Naive B cell (primary cell): Measurements from ENCODE around the gene FOXO6. TPM values are rescaled to one million over a fixed set of nuclear protein-coding genes. Genes with fewer than 3 reads are reported as not detected.

Source experiments
- ATAC-seq, 2 donors: fragments of 150-1000 bp; cut with Tn5 transposase; 2 replicates each; pipeline ENCODE4 v1.10.0; 2021; ENCODE audit warnings: low read depth in 2 of 2, mild to moderate bottlenecking in 2 of 2, moderate library complexity in 2 of 2
- DNase-seq: peaks from one replicate; pipeline ENCODE4 v3.0.0; 2022
- H3K27ac Mint-ChIP-seq, 6 donors: one replicate each; pipeline ENCODE4 v1.8.0; 2020 to 2022; ENCODE audit warnings: mild to moderate bottlenecking in 6 of 6, mixed read lengths in 6 of 6, moderate library complexity in 5 of 6, inconsistent platforms in 2 of 6
- H3K27me3 Mint-ChIP-seq, 3 donors: one replicate each; pipeline ENCODE4 v1.8.0; 2021 to 2022; ENCODE audit warnings: mixed read lengths in 3 of 3, mild to moderate bottlenecking in 1 of 3
- H3K36me3 Mint-ChIP-seq, 2 donors: one replicate each; pipeline ENCODE4 v1.8.0; 2020 to 2022; ENCODE audit warnings: mixed read lengths in 2 of 2, inconsistent platforms in 1 of 2, mild to moderate bottlenecking in 1 of 2
- H3K4me1 Mint-ChIP-seq, 3 donors: one replicate each; pipeline ENCODE4 v1.8.0; 2020 to 2022; ENCODE audit warnings: mixed read lengths in 3 of 3, inconsistent platforms in 1 of 3, mild to moderate bottlenecking in 1 of 3, moderate library complexity in 1 of 3
- H3K4me3 Mint-ChIP-seq, 8 donors: one replicate each; pipeline ENCODE4 v1.8.0; 2020 to 2022; ENCODE audit warnings: mild to moderate bottlenecking in 8 of 8, mixed read lengths in 8 of 8, moderate library complexity in 8 of 8, inconsistent platforms in 2 of 8
- H3K9me3 Mint-ChIP-seq, 7 donors: one replicate each; pipeline ENCODE4 v1.8.0; 2020 to 2022; ENCODE audit warnings: mixed read lengths in 7 of 7, mild to moderate bottlenecking in 5 of 7, inconsistent platforms in 2 of 7, moderate library complexity in 1 of 7
- polyA plus RNA-seq, 6 donors: library from polyadenylated mRNA; unstranded; fragments of 300-500 nt; fragmentation: Illumina TruSeq; gene quantifications; one replicate each; pipeline ENCODE4 v1.2.3, GENCODE V29; 2021; ENCODE audit warnings: low read depth in 6 of 6

The FOXO6 gene
- polyA plus RNA-seq, 6 donors from 2014 or later, result 0.21 TPM; not detected in 5

DNA sequence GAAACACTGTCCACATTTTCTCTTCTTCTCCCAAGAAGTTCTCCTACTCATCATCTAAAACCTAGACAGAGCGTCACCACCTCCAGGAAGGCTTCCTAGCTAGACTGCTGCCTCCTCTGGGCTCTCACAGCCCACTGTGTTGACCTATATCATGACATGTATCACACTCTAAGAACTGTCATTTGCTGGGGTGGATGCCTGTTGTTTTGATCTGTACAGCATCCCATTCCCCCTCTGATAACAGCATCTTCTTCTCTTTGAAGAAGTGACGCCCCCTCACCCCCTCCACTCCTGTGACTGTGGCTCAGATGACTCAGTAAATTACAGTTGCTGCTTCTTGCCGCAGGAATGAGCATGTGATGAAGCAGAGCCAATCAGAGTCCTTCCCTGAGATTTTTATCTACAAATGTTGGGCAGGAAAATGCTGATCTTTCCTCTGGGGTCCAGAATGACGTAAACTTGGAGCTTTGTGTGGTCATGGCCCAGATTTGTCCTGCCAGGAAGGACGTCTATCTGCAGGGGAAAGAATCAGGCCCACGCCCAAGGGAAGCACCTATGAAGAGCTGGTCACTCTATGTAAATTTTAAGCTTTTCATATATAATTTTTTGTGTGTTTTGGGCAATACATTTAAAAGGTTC is 28.0 kb upstream of the FOXO6 start:
- peaks cover 0 to 27% (median 23%) of the 10 kb centered on the region in 3 donors for H3K27me3 Mint-ChIP-seq
- peaks cover 6 to 31% (median 14%) of the 10 kb centered on the region in 7 donors for H3K9me3 Mint-ChIP-seq
- DNase-seq (no peak), ATAC-seq (no peak)
- no peaks in the 10 kb centered on the region for H3K4me1 Mint-ChIP-seq
- H3K4me3 Mint-ChIP-seq, result no peak overlapping the region
- H3K36me3 Mint-ChIP-seq, result peaks cover 0 to 5% of the 10 kb centered on the region in 2 donors
- H3K27ac Mint-ChIP-seq, result no peak overlapping the region

DNA sequence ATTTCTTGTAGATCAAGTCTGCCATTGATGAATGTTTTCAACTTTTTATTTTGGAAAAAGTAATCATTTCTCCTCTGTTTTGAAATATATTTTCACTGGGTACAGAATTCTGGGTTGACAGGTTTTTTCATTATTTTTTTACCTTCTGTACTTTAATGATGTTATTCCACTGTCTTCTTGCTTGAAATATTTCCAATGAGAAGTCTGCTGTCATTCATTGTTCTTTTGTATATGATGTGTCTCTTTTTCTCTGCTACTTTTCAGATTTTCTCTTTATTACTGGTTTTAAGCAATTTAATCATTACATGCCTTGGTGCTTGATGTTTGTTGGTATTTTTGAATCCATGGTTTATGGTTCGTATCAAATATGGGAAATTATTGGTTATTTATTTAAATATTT is 22.4 kb upstream of the FOXO6 start:
- no peak overlapping the region for H3K27ac Mint-ChIP-seq
- no peaks in the 10 kb centered on the region for H3K4me1 Mint-ChIP-seq
- H3K4me3 Mint-ChIP-seq, result no peak overlapping the region
- H3K36me3 Mint-ChIP-seq, result no peaks in the 10 kb centered on the region
- peaks cover 5 to 49% (median 28%) of the 10 kb centered on the region in 7 donors for H3K9me3 Mint-ChIP-seq
- no peak for DNase-seq
- peaks cover 17 to 46% (median 32%) of the 10 kb centered on the region in 3 donors for H3K27me3 Mint-ChIP-seq
- ATAC-seq, result no peak

DNA sequence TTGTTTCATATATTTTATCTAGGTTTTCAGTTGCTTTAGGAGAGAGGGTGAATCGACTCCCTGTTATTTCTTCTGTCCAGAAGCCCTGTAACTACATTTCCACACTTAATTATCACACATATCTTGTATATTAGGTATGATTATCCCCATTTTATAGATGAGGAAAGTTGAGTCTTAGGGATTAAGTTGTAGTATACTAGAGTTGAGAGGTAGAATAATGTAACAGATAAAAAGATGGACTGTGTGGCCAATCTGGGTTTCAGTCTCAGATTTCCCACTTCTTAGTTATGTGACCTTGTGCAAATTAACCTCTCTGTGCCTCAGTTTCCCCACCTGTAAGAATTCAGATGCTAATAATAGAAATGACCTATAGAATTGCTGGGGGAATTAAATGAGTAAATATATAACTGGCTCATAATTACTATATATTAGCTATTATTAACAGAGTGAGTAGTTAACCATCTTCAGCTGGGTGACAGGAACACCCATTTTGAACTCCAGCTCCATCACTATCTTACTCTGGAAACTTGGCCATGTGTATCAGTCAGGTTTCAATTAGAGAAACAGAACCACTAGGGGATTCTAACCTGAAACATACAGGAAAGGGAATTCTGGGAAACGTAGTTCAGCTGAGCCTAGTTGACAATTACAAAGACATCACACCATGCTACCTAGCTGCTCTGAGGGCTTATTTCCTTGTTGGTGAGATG is 20.4 kb upstream of the FOXO6 start:
- Mint-ChIP-seq H3K4me3 (no peak overlapping the region), H3K36me3 (no peaks in the 10 kb centered on the region), H3K27me3 (peaks cover 24 to 53% (median 26%) of the 10 kb centered on the region in 3 donors), H3K4me1 (peaks cover 0 to 10% (median 4%) of the 10 kb centered on the region in 3 donors), H3K27ac (no peak overlapping the region), H3K9me3 (peaks cover 5 to 32% (median 19%) of the 10 kb centered on the region in 7 donors)
- DNase-seq (no peak), ATAC-seq (peak in 1 of 2 donors; percentile 25)

DNA sequence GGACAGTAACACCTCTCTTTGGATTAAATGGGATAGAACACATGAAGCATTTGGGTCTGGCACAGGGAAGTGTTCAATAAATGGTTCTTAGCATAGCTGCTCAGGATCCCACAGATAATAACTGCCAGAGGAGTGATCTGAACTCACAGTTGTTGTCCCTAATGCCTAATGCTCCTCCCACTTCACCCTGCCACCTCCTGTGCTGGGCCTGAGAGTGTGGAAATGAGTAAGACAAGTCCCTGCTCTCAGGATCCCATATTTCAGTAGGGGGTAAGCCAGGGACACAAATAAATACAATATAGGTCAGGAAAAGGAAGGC is 19.9 kb upstream of the FOXO6 start:
- no peak overlapping the region for H3K27ac Mint-ChIP-seq
- peaks cover 5 to 29% (median 19%) of the 10 kb centered on the region in 7 donors for H3K9me3 Mint-ChIP-seq
- ATAC-seq (no peak), DNase-seq (no peak)
- H3K4me3 Mint-ChIP-seq, result no peak overlapping the region
- peaks cover 23 to 54% (median 24%) of the 10 kb centered on the region in 3 donors for H3K27me3 Mint-ChIP-seq
- H3K36me3 Mint-ChIP-seq, result no peaks in the 10 kb centered on the region
- H3K4me1 Mint-ChIP-seq, result peaks cover 0 to 10% (median 4%) of the 10 kb centered on the region in 3 donors

DNA sequence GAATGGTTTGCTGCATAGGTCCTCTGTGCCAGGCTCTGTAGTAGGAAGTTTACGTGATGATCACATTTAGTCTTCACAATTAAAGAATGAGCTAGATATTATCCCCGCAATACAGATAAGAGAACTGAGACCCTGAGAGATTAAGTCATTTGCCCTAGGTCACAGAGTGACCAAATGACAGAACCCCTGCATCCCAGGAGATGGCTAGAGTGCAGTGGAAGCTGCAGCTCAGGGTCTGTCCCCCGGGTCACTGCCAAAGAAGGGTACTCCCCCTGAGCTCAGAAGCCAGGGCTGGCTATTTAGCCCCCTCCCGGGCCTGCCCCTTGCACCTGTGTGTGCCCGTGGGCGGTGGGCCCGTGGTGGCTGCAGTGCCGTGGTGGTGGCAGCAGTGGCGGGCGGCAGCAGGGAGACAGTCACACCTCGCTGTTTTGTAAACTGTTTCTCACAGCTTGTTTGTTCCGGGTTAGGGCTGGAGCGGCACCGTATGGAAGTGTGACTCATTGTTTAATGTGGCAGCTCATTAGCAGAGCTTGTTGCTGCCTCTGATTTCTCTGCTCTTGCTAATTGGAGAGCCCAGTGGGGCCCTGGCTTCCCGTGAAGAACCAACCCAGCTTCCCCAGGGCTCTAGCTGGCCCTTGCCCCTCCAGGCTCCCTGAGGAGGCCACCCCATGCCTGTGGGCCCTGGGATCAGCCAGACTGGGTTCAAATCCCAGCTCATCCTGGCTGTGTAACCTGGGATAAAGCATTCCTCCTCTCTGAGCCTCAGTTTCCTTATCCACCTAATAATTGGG is 19.3 kb upstream of the FOXO6 start:
- H3K27ac Mint-ChIP-seq, result no peak overlapping the region
- no peak for ATAC-seq

DNA sequence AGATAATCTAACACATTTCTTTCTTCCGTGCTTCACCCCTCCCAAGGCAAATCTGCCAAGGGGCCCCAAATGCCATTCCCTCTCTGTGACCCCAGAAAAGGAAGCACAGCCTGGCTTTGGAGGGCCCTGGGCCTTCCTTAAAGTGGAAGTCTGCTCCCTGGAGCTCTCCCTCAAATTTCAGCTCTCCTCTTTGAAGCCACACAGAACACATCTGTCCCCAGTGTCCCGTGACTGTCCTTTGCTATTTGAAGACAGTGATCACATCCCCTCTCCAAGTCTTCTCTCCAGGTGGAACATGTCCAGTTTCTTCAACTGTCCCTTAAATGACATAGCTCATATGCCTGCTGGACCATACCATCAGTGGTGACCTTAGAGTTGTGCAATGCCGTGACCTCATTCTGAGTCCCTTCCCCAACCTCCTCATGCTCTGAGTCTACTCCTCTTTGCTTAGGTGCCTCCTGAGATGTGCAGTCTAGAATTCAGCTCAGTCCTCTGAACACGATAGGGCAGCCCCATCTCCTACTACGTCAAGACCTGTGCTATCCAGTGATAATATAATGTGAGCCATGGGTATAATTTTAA is 18.4 kb upstream of the FOXO6 start:
- H3K4me1 Mint-ChIP-seq, result peaks cover 0 to 10% (median 4%) of the 10 kb centered on the region in 3 donors
- H3K4me3 Mint-ChIP-seq, result no peak overlapping the region
- no peak overlapping the region for H3K27ac Mint-ChIP-seq
- H3K9me3 Mint-ChIP-seq, result peaks cover 5 to 27% (median 19%) of the 10 kb centered on the region in 7 donors
- H3K36me3 Mint-ChIP-seq, result no peaks in the 10 kb centered on the region
- DNase-seq, result no peak
- no peak for ATAC-seq
- peaks cover 19 to 44% (median 28%) of the 10 kb centered on the region in 3 donors for H3K27me3 Mint-ChIP-seq

More for the DNA sequence above, 19.3 kb upstream of the FOXO6 start:
- DNase-seq, result no peak
- H3K27me3 Mint-ChIP-seq, result peaks cover 20 to 50% (median 27%) of the 10 kb centered on the region in 3 donors
- H3K4me3 Mint-ChIP-seq, result no peak overlapping the region
- H3K36me3 Mint-ChIP-seq, result no peaks in the 10 kb centered on the region
- peaks cover 0 to 10% (median 4%) of the 10 kb centered on the region in 3 donors for H3K4me1 Mint-ChIP-seq
- H3K9me3 Mint-ChIP-seq, result peaks cover 5 to 28% (median 19%) of the 10 kb centered on the region in 7 donors

DNA sequence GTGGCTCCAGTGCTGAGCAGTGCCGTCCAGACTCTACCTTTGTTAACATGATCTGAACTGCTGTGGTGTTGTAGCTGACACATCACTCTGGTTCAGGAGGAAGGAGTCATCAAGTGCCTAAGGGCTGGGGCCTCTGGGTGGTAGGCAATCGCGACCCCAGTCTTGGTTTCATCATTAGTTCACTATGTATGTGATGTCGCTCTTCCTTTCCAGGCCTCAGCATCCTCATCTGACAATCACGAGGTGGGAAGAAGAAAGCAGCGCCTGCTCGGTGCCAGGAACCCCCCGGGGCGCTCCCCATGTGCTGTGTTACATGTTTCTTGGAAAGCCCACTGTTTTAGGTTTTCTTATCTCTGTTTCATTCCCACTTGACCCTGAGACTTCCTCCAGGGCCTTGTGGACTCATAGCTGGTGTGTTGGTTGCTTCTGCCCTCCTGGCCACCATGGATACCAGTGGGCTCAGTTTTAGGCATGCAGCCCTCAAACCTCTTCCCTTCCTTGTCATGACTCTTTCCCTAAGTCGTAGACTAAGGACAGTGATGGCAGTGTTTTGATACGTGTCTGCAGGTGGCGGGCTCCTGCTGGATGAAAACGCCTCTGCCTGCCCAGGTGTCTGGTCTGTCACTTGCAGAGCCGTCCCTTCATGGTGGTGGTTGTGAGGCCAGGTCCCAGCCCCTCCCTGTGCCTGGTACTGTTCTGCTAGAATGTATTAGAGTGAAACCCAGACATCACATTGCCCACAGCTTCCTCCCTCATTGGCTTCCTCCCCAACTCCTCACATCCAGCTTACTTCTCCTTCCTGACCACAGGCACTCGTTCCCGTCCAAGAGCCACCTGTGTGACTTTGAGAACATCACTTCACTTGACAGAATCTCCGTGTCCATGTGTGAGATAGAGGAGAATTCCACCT is 17.2 kb upstream of the FOXO6 start:
- peaks cover 20 to 38% (median 32%) of the 10 kb centered on the region in 3 donors for H3K27me3 Mint-ChIP-seq
- H3K4me3 Mint-ChIP-seq, result no peak overlapping the region
- no peaks in the 10 kb centered on the region for H3K36me3 Mint-ChIP-seq
- DNase-seq (no peak), ATAC-seq (peak; percentile 32 to 37)
- peak overlapping the region in 2 of 6 donors; percentile 20 to 52 for H3K27ac Mint-ChIP-seq
- peaks cover 0 to 10% (median 4%) of the 10 kb centered on the region in 3 donors for H3K4me1 Mint-ChIP-seq
- peaks cover 0 to 16% (median 12%) of the 10 kb centered on the region in 7 donors for H3K9me3 Mint-ChIP-seq

DNA sequence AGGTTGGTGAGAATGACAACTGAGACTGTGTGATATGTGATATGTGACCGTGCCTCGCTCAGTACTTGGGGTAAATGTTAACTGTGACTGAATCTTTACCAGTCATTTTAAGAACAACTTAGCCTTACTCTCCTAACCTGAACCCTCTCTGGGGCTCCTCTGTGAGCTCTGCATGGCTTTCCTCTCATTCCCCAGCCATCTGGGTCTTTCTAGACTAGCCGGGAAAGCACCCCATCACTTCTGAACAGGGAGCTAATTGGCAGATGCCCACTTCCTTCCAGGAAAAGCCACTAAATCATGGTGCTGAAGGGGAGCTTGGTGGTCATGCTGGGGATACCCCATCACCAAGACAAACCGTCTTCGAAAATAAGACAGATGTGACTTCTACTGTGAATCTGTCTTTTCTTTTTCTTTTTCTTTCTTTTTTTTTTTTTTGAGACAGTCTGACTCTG is 16.5 kb upstream of the FOXO6 start:
- H3K4me1 Mint-ChIP-seq, result peaks cover 0 to 10% (median 4%) of the 10 kb centered on the region in 3 donors
- peaks cover 0 to 9% (median 6%) of the 10 kb centered on the region in 7 donors for H3K9me3 Mint-ChIP-seq
- ATAC-seq, result no peak
- H3K36me3 Mint-ChIP-seq, result no peaks in the 10 kb centered on the region
- H3K4me3 Mint-ChIP-seq, result no peak overlapping the region
- no peak for DNase-seq
- peaks cover 22 to 45% (median 32%) of the 10 kb centered on the region in 3 donors for H3K27me3 Mint-ChIP-seq
- H3K27ac Mint-ChIP-seq, result peak overlapping the region in 1 of 6 donors; percentile 47

DNA sequence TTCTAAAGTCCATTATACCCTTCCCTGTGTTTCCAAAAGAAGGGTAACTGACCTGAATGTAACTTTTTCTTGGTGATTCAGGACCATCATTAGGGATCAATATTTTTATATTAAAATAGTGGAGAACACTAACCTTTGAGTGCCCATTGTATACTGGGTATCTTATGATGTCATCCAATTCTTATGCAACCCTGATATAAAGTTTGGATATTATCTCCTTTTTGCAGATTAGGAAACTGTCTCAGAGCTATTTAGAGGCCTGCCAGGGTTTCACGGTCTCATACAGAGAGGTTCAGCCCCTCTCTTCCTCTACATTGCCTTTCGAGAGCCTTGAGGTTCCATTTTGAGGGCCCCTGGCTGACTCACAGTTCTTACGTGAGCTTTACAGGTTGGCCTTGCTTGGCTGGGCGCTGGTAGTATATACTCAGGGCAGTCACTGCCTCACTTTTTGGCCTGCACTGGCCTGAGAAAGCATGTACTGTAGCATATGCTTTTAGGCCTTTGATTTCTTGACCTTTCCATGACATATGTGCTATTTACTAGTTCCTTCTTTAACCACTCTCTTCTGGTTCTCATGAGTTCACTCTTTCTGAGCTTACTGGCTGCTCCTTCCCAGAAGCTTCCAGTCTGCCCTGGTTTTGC is 15.7 kb upstream of the FOXO6 start:
- no peak overlapping the region for H3K4me3 Mint-ChIP-seq
- no peaks in the 10 kb centered on the region for H3K36me3 Mint-ChIP-seq
- H3K27me3 Mint-ChIP-seq, result peaks cover 17 to 47% (median 32%) of the 10 kb centered on the region in 3 donors
- H3K4me1 Mint-ChIP-seq, result peaks cover 0 to 10% (median 4%) of the 10 kb centered on the region in 3 donors
- peak overlapping the region in 1 of 6 donors; percentile 27 for H3K27ac Mint-ChIP-seq
- DNase-seq (no peak), ATAC-seq (no peak)
- peaks cover 0 to under 1% (median 0%) of the 10 kb centered on the region in 7 donors for H3K9me3 Mint-ChIP-seq

DNA sequence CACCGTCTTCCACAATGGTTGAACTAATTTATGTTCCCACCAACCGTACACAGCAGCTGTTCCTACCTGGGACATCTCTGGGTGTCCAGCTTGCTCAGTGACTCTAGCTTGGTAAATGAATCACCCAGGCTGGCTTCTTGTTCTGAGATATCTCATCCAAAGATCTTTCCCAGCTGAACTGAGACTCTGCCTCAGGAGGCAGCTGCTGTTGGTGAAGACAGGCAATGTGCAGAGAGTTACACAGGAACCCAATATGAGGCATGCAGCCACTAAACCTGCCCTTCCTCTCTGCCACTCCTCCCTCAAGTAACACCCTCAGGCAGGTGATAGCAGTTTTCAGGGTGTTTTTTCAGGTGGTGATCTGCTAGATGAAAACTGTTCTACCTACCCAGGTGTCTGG is 14.0 kb upstream of the FOXO6 start:
- peaks cover 10 to 49% (median 31%) of the 10 kb centered on the region in 3 donors for H3K27me3 Mint-ChIP-seq
- peaks cover 0 to 10% (median 4%) of the 10 kb centered on the region in 3 donors for H3K4me1 Mint-ChIP-seq
- H3K9me3 Mint-ChIP-seq, result no peaks in the 10 kb centered on the region
- H3K27ac Mint-ChIP-seq, result no peak overlapping the region
- ATAC-seq (no peak), DNase-seq (no peak)
- no peak overlapping the region for H3K4me3 Mint-ChIP-seq
- H3K36me3 Mint-ChIP-seq, result no peaks in the 10 kb centered on the region

DNA sequence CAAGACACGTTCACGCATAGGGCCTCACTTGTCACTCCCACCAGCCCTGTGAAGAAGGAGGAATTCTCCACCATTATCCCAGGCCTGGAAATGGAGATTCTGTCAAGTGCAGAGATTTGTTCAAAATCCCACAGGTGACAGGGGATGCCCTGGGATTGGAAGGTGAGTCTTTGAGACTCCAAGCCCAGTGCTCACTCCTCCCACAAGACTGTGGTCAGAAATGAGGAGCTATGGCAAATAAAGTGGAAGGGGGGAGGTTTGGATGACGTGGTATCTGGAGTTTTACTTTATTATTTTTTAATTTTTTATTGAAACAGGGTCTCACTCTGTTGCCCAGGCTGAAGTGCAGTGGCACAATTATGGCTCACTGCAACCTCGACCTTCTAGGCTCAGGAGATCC is 12.8 kb upstream of the FOXO6 start:
- H3K9me3 Mint-ChIP-seq, result no peaks in the 10 kb centered on the region
- H3K36me3 Mint-ChIP-seq, result no peaks in the 10 kb centered on the region
- H3K27ac Mint-ChIP-seq, result peak overlapping the region in 1 of 6 donors; percentile 58
- peaks cover 0 to 10% (median 4%) of the 10 kb centered on the region in 3 donors for H3K4me1 Mint-ChIP-seq
- ATAC-seq (no peak), DNase-seq (no peak)
- peak overlapping the region in 1 of 8 donors; percentile 35 for H3K4me3 Mint-ChIP-seq
- H3K27me3 Mint-ChIP-seq, result peaks cover 10 to 39% (median 24%) of the 10 kb centered on the region in 3 donors
